ENCODE results near the gene PLEKHA4.
"Not testable (repeated sequence)": the region's sequence is repeated elsewhere in the genome, so short reads cannot be mapped to it uniquely, and the experiment has no call there.

The PLEKHA4 gene

GRCh38 chr19:48859711-48860572, 8.5 kb downstream of the PLEKHA4 start:
- DNase-seq, result peak; percentile 56

GRCh38 chr19:48858984-48859710, 9.3 kb downstream of the PLEKHA4 start:
- peak; percentile 89 for DNase-seq

- DNase-seq, result no peak
Observed at GRCh38 chr19:48856921-48857320, 11.5 kb downstream of the PLEKHA4 start.

- DNase-seq, result no peak
Observed at GRCh38 chr19:48854103-48854502, 14.3 kb downstream of the PLEKHA4 start.

- no peak for DNase-seq
Observed at GRCh38 chr19:48853483-48853882, 14.9 kb downstream of the PLEKHA4 start.

- DNase-seq, result no peak
Observed at GRCh38 chr19:48852292-48852691, 16.1 kb downstream of the PLEKHA4 start.

- not testable (repeated sequence) for DNase-seq
Observed at GRCh38 chr19:48846659-48847058, 21.8 kb downstream of the PLEKHA4 start.

- DNase-seq, result no peak
Observed at GRCh38 chr19:48845384-48845783, 23.0 kb downstream of the PLEKHA4 start.

- DNase-seq, result peak; percentile 24
Observed at GRCh38 chr19:48844472-48844871, 23.9 kb downstream of the PLEKHA4 start.

GRCh38 chr19:48842789-48843162, 25.6 kb downstream of the PLEKHA4 start:
- peak; percentile 51 for DNase-seq

GRCh38 chr19:48841571-48841970, 26.8 kb downstream of the PLEKHA4 start:
- DNase-seq, result no peak

GRCh38 chr19:48841047-48841446, 27.4 kb downstream of the PLEKHA4 start:
- DNase-seq, result no peak

- DNase-seq, result no peak
Observed at GRCh38 chr19:48837687-48838086, 30.7 kb downstream of the PLEKHA4 start.

- DNase-seq, result peak; percentile 84
Observed at GRCh38 chr19:48837051-48837524, 31.3 kb downstream of the PLEKHA4 start.

- DNase-seq, result no peak
Observed at GRCh38 chr19:48836089-48837017, 32.1 kb downstream of the PLEKHA4 start, which contains the start of gene HSD17B14. Gene HSD17B14, minus strand, starts transcription at chr19:48836491. Its CDS starts 80 bp downstream, at chr19:48836411.

- DNase-seq, result peak; percentile 97
Observed at GRCh38 chr19:48835734-48836088, 32.7 kb downstream of the PLEKHA4 start.

GRCh38 chr19:48833977-48834376, 34.4 kb downstream of the PLEKHA4 start:
- DNase-seq, result no peak

- DNase-seq, result no peak
Observed at GRCh38 chr19:48833049-48833448, 35.4 kb downstream of the PLEKHA4 start.

- no peak for DNase-seq
Observed at GRCh38 chr19:48830965-48831364, 37.5 kb downstream of the PLEKHA4 start.

GRCh38 chr19:48830088-48830487, 38.3 kb downstream of the PLEKHA4 start:
- DNase-seq, result no peak

GRCh38 chr19:48826606-48827020, 41.8 kb downstream of the PLEKHA4 start:
- peak; percentile 7 for DNase-seq

- no peak for DNase-seq
Observed at GRCh38 chr19:48822514-48822913, 45.9 kb downstream of the PLEKHA4 start.

- DNase-seq, result no peak
Observed at GRCh38 chr19:48821633-48822032, 46.8 kb downstream of the PLEKHA4 start.
